IMR-90 (cell line): Measurements from ENCODE around the gene ZNF12. TPM values are rescaled to one million over a fixed set of nuclear protein-coding genes. Genes with fewer than 3 reads are reported as not detected.

ENCODE experiments used
- ATAC-seq: fragments of 200-7000 bp; cut with Tn5 transposase; 2 replicates; pipeline ENCODE4 v1.9.1; 2020; ENCODE audit warnings: low read depth, mild to moderate bottlenecking, moderate library complexity
- BruUV-seq: library from RNA; stranded (reverse); fragments of 400-500 nt; replicated peaks from 2 replicates; lab custom pipeline; 2021; lab: Mats Ljungman, UMichigan
- CTCF ChIA-PET: fragments of 300-600 bp; formaldehyde crosslinking; extraction: SDS; loops from one replicate; lab custom pipeline; 2021; ENCODE audit warnings: antibody characterized with exemption; lab: Yijun Ruan, JAX
- POLR2A ChIA-PET: fragments of 300-600 bp; sonication (Branson Sonifier 250); formaldehyde crosslinking; loops from one replicate; lab custom pipeline; 2022; ENCODE audit warnings: antibody characterized with exemption; ENCODE audit not compliant: unreplicated experiment; lab: Charles Lee
- DNase-seq: peaks from one replicate; pipeline ENCODE4 v3.0.0; 2013
- H2AFZ ChIP-seq: replicated peaks from 2 replicates; pipeline ENCODE3; 2013; ENCODE audit warnings: low read length, mild to moderate bottlenecking; ENCODE audit not compliant: poor library complexity
- H2AK5ac ChIP-seq: 2 replicates; pipeline ENCODE4 v1.6.1; 2013; ENCODE audit warnings: low read depth, low read length, inconsistent platforms
- H2AK9ac ChIP-seq: replicated peaks from 2 replicates; pipeline ENCODE3; 2013; ENCODE audit warnings: mild to moderate bottlenecking, low read depth, low read length, moderate library complexity; ENCODE audit not compliant: poor library complexity
- H2BK120ac ChIP-seq: 2 replicates; pipeline ENCODE4 v1.6.1; 2013; ENCODE audit warnings: low read depth, low read length, inconsistent platforms
- H2BK15ac ChIP-seq: 3 replicates; pipeline ENCODE4 v1.6.1; 2013; ENCODE audit warnings: low read depth, low read length, inconsistent platforms
- H2BK20ac ChIP-seq: 2 replicates; pipeline ENCODE4 v1.6.1; 2013; ENCODE audit warnings: low read depth, mild to moderate bottlenecking, inconsistent platforms, low read length, moderate library complexity
- H2BK5ac ChIP-seq: 2 replicates; pipeline ENCODE4 v1.6.1; 2013; ENCODE audit warnings: mild to moderate bottlenecking, low read depth, low read length, inconsistent platforms; ENCODE audit not compliant: poor library complexity, severe bottlenecking
- H3K14ac ChIP-seq: replicated peaks from 2 replicates; pipeline ENCODE4 v1.6.1; 2013; ENCODE audit warnings: low read depth, low read length, inconsistent platforms
- H3K18ac ChIP-seq: 2 replicates; pipeline ENCODE4 v1.6.1; 2013; ENCODE audit warnings: low read depth, low read length, control low read depth
- H3K23ac ChIP-seq: 2 replicates; pipeline ENCODE4 v1.6.1; 2013; ENCODE audit warnings: low read depth, low read length, inconsistent platforms
- H3K27ac ChIP-seq: 2 replicates; pipeline ENCODE4 v1.5.1; 2013; ENCODE audit warnings: mild to moderate bottlenecking, control low read depth, low read length; ENCODE audit not compliant: insufficient read depth
- H3K27me3 ChIP-seq: 2 replicates; pipeline ENCODE4 v1.6.1; 2013; ENCODE audit warnings: low read length; ENCODE audit not compliant: control insufficient read depth, insufficient read depth
- H3K36me3 ChIP-seq: 2 replicates; pipeline ENCODE4 v1.6.1; 2013; ENCODE audit warnings: low read length, mixed read lengths; ENCODE audit not compliant: control insufficient read depth, insufficient read depth
- H3K4ac ChIP-seq: 2 replicates; pipeline ENCODE4 v1.6.1; 2013; ENCODE audit warnings: low read depth, low read length, inconsistent platforms
- H3K4me1 ChIP-seq: 2 replicates; pipeline ENCODE4 v1.6.1; 2013; ENCODE audit warnings: low read length, mixed read lengths; ENCODE audit not compliant: control insufficient read depth, insufficient read depth
- H3K4me2 ChIP-seq: 2 replicates; pipeline ENCODE4 v1.6.1; 2013; ENCODE audit warnings: low read depth, mild to moderate bottlenecking, control low read depth, low read length, moderate library complexity
- H3K4me3 ChIP-seq: 2 replicates; pipeline ENCODE4 v1.5.1; 2013; ENCODE audit warnings: low read depth, mild to moderate bottlenecking, control low read depth, low read length, moderate library complexity; ENCODE audit not compliant: insufficient read depth
- H3K56ac ChIP-seq: 2 replicates; pipeline ENCODE4 v1.6.1; 2013; ENCODE audit warnings: low read length, inconsistent platforms; ENCODE audit not compliant: insufficient read depth; ENCODE audit errors: extremely low read depth
- H3K79me1 ChIP-seq, 2 experiments: 2 replicates each; pipeline ENCODE4 v1.6.1; 2013; ENCODE audit warnings: low read length in 2 of 2, inconsistent platforms in 1 of 2, low read depth in 1 of 2
- H3K9ac ChIP-seq: 2 replicates; pipeline ENCODE4 v1.6.1; 2013; ENCODE audit warnings: low read depth, low read length, control low read depth
- H3K9me1 ChIP-seq: 2 replicates; pipeline ENCODE4 v1.6.1; 2013; ENCODE audit warnings: low read length, inconsistent platforms; ENCODE audit not compliant: insufficient read depth
- H3K9me3 ChIP-seq: 2 replicates; pipeline ENCODE4 v1.6.1; 2013; ENCODE audit warnings: low read length; ENCODE audit not compliant: control insufficient read depth, insufficient read depth
- H4K20me1 ChIP-seq: 2 replicates; pipeline ENCODE4 v1.6.1; 2013; ENCODE audit warnings: low read length, inconsistent platforms; ENCODE audit not compliant: insufficient read depth
- H4K5ac ChIP-seq: 2 replicates; pipeline ENCODE4 v1.6.1; 2013; ENCODE audit warnings: mild to moderate bottlenecking, low read depth, low read length, control low read depth
- H4K8ac ChIP-seq, 2 experiments: 2 replicates each; pipeline ENCODE4 v1.6.1; 2013; ENCODE audit warnings: low read depth in 2 of 2, low read length in 2 of 2, control low read depth in 1 of 2, inconsistent platforms in 1 of 2
- H4K91ac ChIP-seq: 2 replicates; pipeline ENCODE4 v1.6.1; 2013; ENCODE audit warnings: low read depth, low read length, inconsistent platforms; ENCODE audit not compliant: insufficient read depth
- CEBPB ChIP-seq: IDR thresholded peaks from 2 replicates; pipeline ENCODE4 v1.6.1; 2012; ENCODE audit warnings: low read depth, low read length, improper control_type of control experiment
- CHD1 ChIP-seq: IDR thresholded peaks from 2 replicates; pipeline ENCODE4 v1.6.1; 2012; ENCODE audit warnings: low read depth, low read length, improper control_type of control experiment
- FOS ChIP-seq: fragments of 150-350 bp; IDR thresholded peaks from 2 replicates; pipeline ENCODE4 v1.6.1; 2016; ENCODE audit warnings: low read depth, low read length
- MAZ ChIP-seq: IDR thresholded peaks from 2 replicates; pipeline ENCODE4 v1.6.1; 2012; ENCODE audit warnings: low read depth, mild to moderate bottlenecking, low read length, improper control_type of control experiment, moderate library complexity, borderline replicate concordance
- MXI1 ChIP-seq: IDR thresholded peaks from 2 replicates; pipeline ENCODE4 v1.6.1; 2012; ENCODE audit warnings: low read depth, mild to moderate bottlenecking, low read length, moderate library complexity, borderline replicate concordance
- RAD21 ChIP-seq: IDR thresholded peaks from 2 replicates; pipeline ENCODE4 v1.6.1; 2012; ENCODE audit warnings: low read length, improper control_type of control experiment
- RCOR1 ChIP-seq: IDR thresholded peaks from 2 replicates; pipeline ENCODE4 v1.6.1; 2012; ENCODE audit warnings: mild to moderate bottlenecking, low read length, improper control_type of control experiment; ENCODE audit not compliant: insufficient replicate concordance
- WGBS, 2 experiments: methylation state at CpG; one replicate each; pipeline versions ENCODE4 v1.1.5 to v1.1.7; 2013; ENCODE audit warnings: missing lambda C conversion rate in 2 of 2; ENCODE audit not compliant: insufficient read length in 1 of 2; ENCODE audit errors: extremely low coverage in 2 of 2; 5-methylcytosine and 5-hydroxymethylcytosine counted together
- dilution Hi-C: fragments of 300-500 bp; cut with HindIII; formaldehyde crosslinking; loops from one replicate; pipeline ENCODE4 v1.14.3; 2018; ENCODE audit warnings: low sequenced_read_pairs; ENCODE audit not compliant: unreplicated experiment
- in situ Hi-C: fragments of 300-500 bp; cut with MboI; formaldehyde crosslinking; loops from 3 replicates; pipeline ENCODE4 v1.14.3; 2019; ENCODE audit warnings: low sequenced_read_pairs, inconsistent platforms, mixed read lengths
- intact Hi-C: fragments of 100-400 bp; cut with micrococcal nuclease; formaldehyde crosslinking; loops from 2 replicates; pipeline ENCODE4 v1.10.0; 2022
- polyA plus RNA-seq, 3 experiments: library from polyadenylated mRNA; depleted of rRNA; stranded (reverse); fragments of >200 nt; gene quantifications; 2 replicates each; pipeline ENCODE4 v1.2.3, GENCODE V29; 2012; ENCODE audit warnings: low replicate concordance in 1 of 3
- total RNA-seq: library from RNA; depleted of rRNA; stranded (reverse); fragments of >200 nt; gene quantifications from 2 replicates; pipeline ENCODE4 v1.2.3, GENCODE V29; 2012
- TF ChIP-seq, protein P1 (sequence below): fragments of 150-350 bp; IDR thresholded peaks from 2 replicates; pipeline ENCODE4 v1.6.1; 2017; ENCODE audit warnings: mild to moderate bottlenecking, antibody characterized with exemption, low read length, low read depth
- TF ChIP-seq, protein P2 (sequence below): conservative IDR thresholded peaks from 2 replicates; pipeline ENCODE4 v1.5.1; 2012; ENCODE audit warnings: mild to moderate bottlenecking, low read depth, low read length, improper control_type of control experiment

Gene ZNF12
- total and polyA plus RNA-seq, 2 of the 4 experiments (the other 2 are of a cell fraction), result 8.2 to 20.8 TPM

DNA sequence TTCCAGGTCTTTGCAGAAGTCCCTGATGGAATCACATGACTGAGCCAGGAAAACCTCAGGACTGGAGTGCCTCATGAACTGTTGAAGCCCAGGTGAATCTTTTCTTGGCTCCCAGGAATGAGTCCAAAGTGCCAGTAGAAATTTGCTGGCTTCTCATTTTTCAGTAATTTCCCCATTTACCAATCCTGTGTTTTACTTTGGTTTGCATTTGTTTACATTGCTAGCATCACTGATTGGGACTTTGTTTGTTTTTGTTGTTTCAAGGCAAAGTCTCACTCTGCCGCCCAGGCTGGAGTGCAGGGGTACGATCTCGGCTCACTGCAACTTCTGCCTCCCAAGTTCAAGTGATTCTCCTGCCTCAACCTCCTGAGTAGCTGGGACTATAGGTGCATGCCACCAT is 1.6 kb upstream of the ZNF12 start:
- no peak overlapping the region for H4K5ac ChIP-seq
- peaks cover 12% of the 10 kb centered on the region for H3K9me3 ChIP-seq
- dilution Hi-C loops, result no loop called here
- H3K4me2 ChIP-seq, result no peak overlapping the region
- no peaks in the 10 kb centered on the region for H3K9me1 ChIP-seq
- H3K23ac ChIP-seq, result no peak overlapping the region
- intact Hi-C loops, result no loop called here
- H3K27ac ChIP-seq, result no peak overlapping the region
- H3K79me1 ChIP-seq, result peaks cover 14 to 16% of the 10 kb centered on the region in 2 experiments
- H3K4me1 ChIP-seq, result no peaks in the 10 kb centered on the region
- no peak overlapping the region for H3K4ac ChIP-seq
- ATAC-seq, result no peak
- no peak overlapping the region for H3K14ac ChIP-seq
- H3K56ac ChIP-seq, result no peak overlapping the region
- H3K18ac ChIP-seq, result no peak overlapping the region
- 90% methylated on average over 2 of the region's 3 CpGs; no CpG with 5 or more reads in 1 of the 2 experiments for WGBS, 2 experiments
- in situ Hi-C loops, result no loop called here
- no peak overlapping the region for H2AK5ac ChIP-seq
- H3K4me3 ChIP-seq, result no peak overlapping the region
- H2BK20ac ChIP-seq, result no peak overlapping the region
- H2BK15ac ChIP-seq, result no peak overlapping the region
- no peak overlapping the region for H4K91ac ChIP-seq
- TF ChIP-seq FOS (no peak), CHD1 (no peak), RAD21 (no peak), MAZ (no peak), RCOR1 (no peak), CEBPB (no peak), MXI1 (no peak)
- TF ChIP-seq, protein P1, sequence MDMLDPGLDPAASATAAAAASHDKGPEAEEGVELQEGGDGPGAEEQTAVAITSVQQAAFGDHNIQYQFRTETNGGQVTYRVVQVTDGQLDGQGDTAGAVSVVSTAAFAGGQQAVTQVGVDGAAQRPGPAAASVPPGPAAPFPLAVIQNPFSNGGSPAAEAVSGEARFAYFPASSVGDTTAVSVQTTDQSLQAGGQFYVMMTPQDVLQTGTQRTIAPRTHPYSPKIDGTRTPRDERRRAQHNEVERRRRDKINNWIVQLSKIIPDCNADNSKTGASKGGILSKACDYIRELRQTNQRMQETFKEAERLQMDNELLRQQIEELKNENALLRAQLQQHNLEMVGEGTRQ, result no peak
- TF ChIP-seq, protein P2, sequence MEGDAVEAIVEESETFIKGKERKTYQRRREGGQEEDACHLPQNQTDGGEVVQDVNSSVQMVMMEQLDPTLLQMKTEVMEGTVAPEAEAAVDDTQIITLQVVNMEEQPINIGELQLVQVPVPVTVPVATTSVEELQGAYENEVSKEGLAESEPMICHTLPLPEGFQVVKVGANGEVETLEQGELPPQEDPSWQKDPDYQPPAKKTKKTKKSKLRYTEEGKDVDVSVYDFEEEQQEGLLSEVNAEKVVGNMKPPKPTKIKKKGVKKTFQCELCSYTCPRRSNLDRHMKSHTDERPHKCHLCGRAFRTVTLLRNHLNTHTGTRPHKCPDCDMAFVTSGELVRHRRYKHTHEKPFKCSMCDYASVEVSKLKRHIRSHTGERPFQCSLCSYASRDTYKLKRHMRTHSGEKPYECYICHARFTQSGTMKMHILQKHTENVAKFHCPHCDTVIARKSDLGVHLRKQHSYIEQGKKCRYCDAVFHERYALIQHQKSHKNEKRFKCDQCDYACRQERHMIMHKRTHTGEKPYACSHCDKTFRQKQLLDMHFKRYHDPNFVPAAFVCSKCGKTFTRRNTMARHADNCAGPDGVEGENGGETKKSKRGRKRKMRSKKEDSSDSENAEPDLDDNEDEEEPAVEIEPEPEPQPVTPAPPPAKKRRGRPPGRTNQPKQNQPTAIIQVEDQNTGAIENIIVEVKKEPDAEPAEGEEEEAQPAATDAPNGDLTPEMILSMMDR, result no peak
- no TSS peak for BruUV-seq
- ChIA-PET CTCF (no interaction called here), POLR2A (no interaction called here)
- H4K8ac ChIP-seq, result no peak overlapping the region
- H2BK120ac ChIP-seq, result no peak overlapping the region
- peaks cover 14% of the 10 kb centered on the region for H3K36me3 ChIP-seq
- H2AK9ac ChIP-seq, result no peak overlapping the region
- no peaks in the 10 kb centered on the region for H3K27me3 ChIP-seq
- no peak for DNase-seq
- H4K20me1 ChIP-seq, result peaks cover 7% of the 10 kb centered on the region
- H3K9ac ChIP-seq, result no peak overlapping the region
- no peak overlapping the region for H2AFZ ChIP-seq
- H2BK5ac ChIP-seq, result no peak overlapping the region
